Sigmoid colon (tissue), 7 donors: ENCODE measurements around the gene KRTAP12-4. TPM values are rescaled to one million over a fixed set of nuclear protein-coding genes. Genes with fewer than 3 reads are reported as not detected.
"Not testable (repeated sequence)": the region's sequence is repeated elsewhere in the genome, so short reads cannot be mapped to it uniquely, and the experiment has no call there.

Source experiments
- DNase-seq: peaks from one replicate; pipeline ENCODE4 v3.0.0-alpha.2; 2019
- H3K27ac ChIP-seq, 4 donors: fragments of 200-600 bp; sonication (generic); one replicate each; pipeline ENCODE4 v1.5.1; 2016 to 2019; ENCODE audit warnings: mild to moderate bottlenecking in 1 of 4
- H3K27me3 ChIP-seq, 3 donors: fragments of 200-600 bp; sonication (generic); one replicate each; pipeline ENCODE4 v1.5.1; 2019; ENCODE audit warnings: mild to moderate bottlenecking in 1 of 3
- H3K36me3 ChIP-seq, 4 donors: fragments of 200-600 bp; sonication (generic); one replicate each; pipeline ENCODE4 v1.5.1; 2016 to 2019
- H3K4me1 ChIP-seq, 4 donors: fragments of 200-600 bp; sonication (generic); one replicate each; pipeline ENCODE4 v1.5.1; 2017 to 2019
- H3K4me3 ChIP-seq, 4 donors: fragments of 200-600 bp; sonication (generic); one replicate each; pipeline ENCODE4 v1.5.1; 2017 to 2019; ENCODE audit warnings: mild to moderate bottlenecking in 2 of 4, moderate library complexity in 1 of 4
- H3K9me3 ChIP-seq, 4 donors: fragments of 200-600 bp in 3 of 4; sonication (generic) in 3 of 4; one replicate each; pipeline versions ENCODE4 v1.5.1 to v1.6.1; 2013 to 2019
- EP300 ChIP-seq, 4 donors: sonication (generic); formaldehyde crosslinking; IDR thresholded peaks; one replicate each; pipeline ENCODE4 v1.6.1; 2017; ENCODE audit warnings: antibody characterized with exemption in 4 of 4
- POLR2A ChIP-seq, 2 donors: fragments of 450-650 bp; IDR thresholded peaks; one replicate each; pipeline ENCODE4 v1.6.1; 2016; ENCODE audit warnings: antibody characterized with exemption in 2 of 2, mild to moderate bottlenecking in 2 of 2, moderate library complexity in 2 of 2
- POLR2AphosphoS5 ChIP-seq, 4 donors: sonication (generic); formaldehyde crosslinking; IDR thresholded peaks; one replicate each; pipeline ENCODE4 v1.6.1; 2017; ENCODE audit warnings: antibody characterized with exemption in 4 of 4
- WGBS, 2 donors: extraction: QIAGEN DNeasy Blood & Tissue Kit; methylation state at CpG; one replicate each; pipeline ENCODE4 v1.1.7; 2013; 5-methylcytosine and 5-hydroxymethylcytosine counted together
- intact Hi-C: fragments of 100-400 bp; cut with DNase I; formaldehyde crosslinking; loops from one replicate; pipeline ENCODE4 v1.15.1; 2023
- polyA plus RNA-seq, 3 donors: library from polyadenylated mRNA; stranded (reverse); fragments of 200-250 nt; gene quantifications; one replicate each; pipeline ENCODE4 v1.2.3, GENCODE V29; 2013
- total RNA-seq, 4 donors: library from RNA; depleted of rRNA; stranded (reverse); fragments of >200 nt; gene quantifications; one replicate each; pipeline ENCODE4 v1.1.0, GENCODE V29; 2016
- TF ChIP-seq, protein P1 (sequence below), 4 experiments: fragments of 450-650 bp in 3 of 4; fragments of 200-600 bp in 1 of 4; IDR thresholded peaks; one replicate each; pipeline ENCODE4 v1.5.1; 2016 to 2019; ENCODE audit warnings: antibody characterized with exemption in 4 of 4, mild to moderate bottlenecking in 3 of 4, moderate library complexity in 2 of 4
- donor health status: healthy with polysubstance abuse.
- donor health status: Bipolar disorder and iron deficiency.
- donor health status: healthy.

The KRTAP12-4 gene
- total and polyA plus RNA-seq, 7 donors, result not detected

DNA sequence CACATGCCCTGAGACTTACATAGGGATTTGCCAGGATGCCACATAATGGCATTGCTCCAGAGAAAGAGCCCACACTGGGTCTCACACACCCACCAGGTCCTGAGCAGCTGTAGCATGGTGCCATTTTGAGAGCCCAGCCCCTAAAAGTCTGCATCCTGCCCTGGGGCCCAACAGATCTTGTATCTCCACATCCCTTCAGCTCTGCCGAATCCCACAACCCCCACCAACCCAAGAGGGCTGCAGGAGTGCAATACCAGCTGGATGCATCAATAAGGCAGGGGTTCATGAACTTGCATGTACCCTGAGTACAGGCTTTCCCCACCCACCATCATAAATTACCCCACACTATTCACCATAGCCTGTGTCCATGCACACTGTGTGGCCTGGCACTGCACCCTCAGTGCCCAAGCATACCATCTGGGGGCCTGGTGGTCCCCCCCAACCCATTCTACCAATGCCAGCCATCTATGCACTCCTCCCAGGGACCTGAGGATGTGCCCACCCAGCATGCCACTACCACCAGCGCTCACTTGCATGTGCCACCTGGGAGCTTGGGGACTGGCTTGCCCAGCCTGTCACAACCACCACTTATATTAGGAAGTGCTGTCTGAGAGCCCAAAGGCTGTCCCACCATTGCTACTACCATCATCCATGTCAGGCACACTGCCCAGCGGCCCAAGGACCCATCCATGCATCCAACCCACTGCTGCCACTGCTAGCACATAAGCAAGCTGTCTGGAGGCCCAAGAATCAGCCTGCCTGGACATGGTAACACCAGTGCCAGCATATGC is 16.4 kb upstream of the KRTAP12-4 start:
- Histone ChIP-seq H3K4me3 (no peak overlapping the region), H3K4me1 (no peaks in the 10 kb centered on the region), H3K27ac (no peak overlapping the region), H3K27me3 (peaks cover 0 to 5% (median 0%) of the 10 kb centered on the region in 3 donors), H3K9me3 (peaks cover 0 to 13% (median 0%) of the 10 kb centered on the region in 4 donors), H3K36me3 (no peaks in the 10 kb centered on the region)
- DNase-seq, result no peak
- TF ChIP-seq EP300 (IDR thresholded peaks at IDR 0.05) (no peak), POLR2A (IDR thresholded peaks at IDR 0.05) (no peak), POLR2AphosphoS5 (IDR thresholded peaks at IDR 0.05) (no peak)
- TF ChIP-seq, protein P1, sequence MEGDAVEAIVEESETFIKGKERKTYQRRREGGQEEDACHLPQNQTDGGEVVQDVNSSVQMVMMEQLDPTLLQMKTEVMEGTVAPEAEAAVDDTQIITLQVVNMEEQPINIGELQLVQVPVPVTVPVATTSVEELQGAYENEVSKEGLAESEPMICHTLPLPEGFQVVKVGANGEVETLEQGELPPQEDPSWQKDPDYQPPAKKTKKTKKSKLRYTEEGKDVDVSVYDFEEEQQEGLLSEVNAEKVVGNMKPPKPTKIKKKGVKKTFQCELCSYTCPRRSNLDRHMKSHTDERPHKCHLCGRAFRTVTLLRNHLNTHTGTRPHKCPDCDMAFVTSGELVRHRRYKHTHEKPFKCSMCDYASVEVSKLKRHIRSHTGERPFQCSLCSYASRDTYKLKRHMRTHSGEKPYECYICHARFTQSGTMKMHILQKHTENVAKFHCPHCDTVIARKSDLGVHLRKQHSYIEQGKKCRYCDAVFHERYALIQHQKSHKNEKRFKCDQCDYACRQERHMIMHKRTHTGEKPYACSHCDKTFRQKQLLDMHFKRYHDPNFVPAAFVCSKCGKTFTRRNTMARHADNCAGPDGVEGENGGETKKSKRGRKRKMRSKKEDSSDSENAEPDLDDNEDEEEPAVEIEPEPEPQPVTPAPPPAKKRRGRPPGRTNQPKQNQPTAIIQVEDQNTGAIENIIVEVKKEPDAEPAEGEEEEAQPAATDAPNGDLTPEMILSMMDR (IDR thresholded peaks at IDR 0.05), result no peak
- WGBS, 2 donors, result 69 to 82% methylated on average over 3 of the region's 3 CpGs
- intact Hi-C loops, result no loop called here

DNA sequence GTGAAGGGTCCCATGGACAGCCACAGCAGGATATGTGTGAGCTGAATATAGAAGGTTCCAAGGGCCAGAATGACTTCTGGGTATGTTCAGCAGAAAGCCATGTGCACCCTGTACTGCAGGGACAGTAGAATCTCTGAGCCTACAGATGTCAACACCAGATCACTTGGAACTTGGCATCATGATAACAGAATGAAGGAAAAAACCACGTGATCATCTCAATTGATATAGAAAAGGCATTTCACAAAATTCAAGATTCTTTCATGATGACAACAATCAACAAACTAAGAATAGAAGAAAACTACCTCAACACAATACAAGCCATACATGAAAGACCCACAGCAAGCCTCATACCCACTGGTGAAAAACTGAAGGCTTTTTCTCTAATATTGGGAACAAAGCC is 13.2 kb upstream of the KRTAP12-4 start:
- 69 to 86% methylated on average over 1 of the region's 1 CpG for whole genome bisulfite sequencing, 2 donors
- Histone ChIP-seq H3K4me1 (no peaks in the 10 kb centered on the region), H3K9me3 (peaks cover 0 to 9% (median 0%) of the 10 kb centered on the region in 4 donors), H3K4me3 (no peak overlapping the region), H3K27ac (no peak overlapping the region), H3K27me3 (peaks cover 0 to 5% (median 0%) of the 10 kb centered on the region in 3 donors), H3K36me3 (no peaks in the 10 kb centered on the region)
- DNase-seq, result no peak
- intact Hi-C loops, result no loop called here
- TF ChIP-seq POLR2AphosphoS5 (IDR thresholded peaks at IDR 0.05) (no peak), EP300 (IDR thresholded peaks at IDR 0.05) (no peak), POLR2A (IDR thresholded peaks at IDR 0.05) (no peak)
- TF ChIP-seq, protein P1 (IDR thresholded peaks at IDR 0.05), result no peak

DNA sequence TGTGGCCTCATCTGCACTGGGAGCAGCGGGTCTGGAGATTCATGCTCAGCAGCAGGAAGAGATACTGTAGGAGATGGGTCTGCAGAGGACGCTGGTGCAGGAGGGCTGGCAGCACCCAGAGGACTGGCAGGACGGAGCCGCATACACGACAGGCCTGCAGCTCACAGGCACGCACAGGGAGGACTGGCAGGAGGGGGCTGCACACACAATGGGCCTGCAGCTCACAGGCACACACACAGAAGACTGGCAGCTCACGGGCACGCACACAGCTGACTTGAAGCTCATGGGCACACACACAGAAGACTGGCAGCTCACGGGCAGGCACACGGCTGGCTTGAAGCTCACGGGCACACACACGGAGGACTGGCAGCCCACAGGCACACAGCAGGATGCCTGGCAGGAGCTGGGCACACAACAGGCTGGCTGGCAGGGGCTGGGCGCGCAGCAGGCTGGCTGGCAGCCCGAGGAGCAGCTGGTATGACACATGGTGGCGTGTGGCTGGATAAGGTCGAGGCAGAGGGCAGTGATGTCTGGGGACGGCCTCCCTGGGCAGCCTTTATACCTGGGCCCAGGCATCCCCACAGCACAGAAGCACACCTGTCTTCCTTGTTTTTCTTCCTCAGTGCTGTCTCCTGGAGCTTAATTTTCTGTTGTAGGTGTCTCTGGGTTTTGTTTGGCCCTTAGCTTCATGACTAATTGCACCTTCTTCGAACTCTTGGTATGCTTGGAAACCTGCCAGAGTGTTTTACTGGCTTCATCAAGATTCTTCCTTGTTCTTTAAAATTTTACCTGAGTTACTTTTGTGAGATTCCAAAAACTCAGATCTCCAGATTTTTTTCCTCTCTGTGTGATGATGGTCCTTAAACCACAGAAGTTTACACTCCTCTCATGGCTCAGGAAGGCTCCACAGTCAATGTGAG is 12.2 kb upstream of the KRTAP12-4 start, which contains the start of gene KRTAP12-2:
Gene KRTAP12-2 (minus strand): TSS at position 527 of the 920 bp plus-strand sequence. CDS start 41 bp downstream, at position 486.
- H3K27me3 ChIP-seq, result peaks cover 0 to 5% (median 0%) of the 10 kb centered on the region in 3 donors
- peaks cover 0 to 6% (median 0%) of the 10 kb centered on the region in 4 donors for H3K9me3 ChIP-seq
- no peak within 1 kb of the TSS for H3K4me3 ChIP-seq
- H3K36me3 ChIP-seq, result no peaks in the 10 kb centered on the region
- TF ChIP-seq POLR2A (IDR thresholded peaks at IDR 0.05), result no peak
- TF ChIP-seq EP300 (IDR thresholded peaks at IDR 0.05), result no peak
- TF ChIP-seq POLR2AphosphoS5 (IDR thresholded peaks at IDR 0.05), result no peak
- TF ChIP-seq, protein P1 (IDR thresholded peaks at IDR 0.05), result no peak
- DNase-seq, result no peak
- WGBS, 2 donors, result 49 to 74% methylated on average over 19 of the region's 19 CpGs
- no peaks in the 10 kb centered on the region for H3K4me1 ChIP-seq
- H3K27ac ChIP-seq, result no peak within 1 kb of the TSS
- intact Hi-C loops, result no loop called here

DNA sequence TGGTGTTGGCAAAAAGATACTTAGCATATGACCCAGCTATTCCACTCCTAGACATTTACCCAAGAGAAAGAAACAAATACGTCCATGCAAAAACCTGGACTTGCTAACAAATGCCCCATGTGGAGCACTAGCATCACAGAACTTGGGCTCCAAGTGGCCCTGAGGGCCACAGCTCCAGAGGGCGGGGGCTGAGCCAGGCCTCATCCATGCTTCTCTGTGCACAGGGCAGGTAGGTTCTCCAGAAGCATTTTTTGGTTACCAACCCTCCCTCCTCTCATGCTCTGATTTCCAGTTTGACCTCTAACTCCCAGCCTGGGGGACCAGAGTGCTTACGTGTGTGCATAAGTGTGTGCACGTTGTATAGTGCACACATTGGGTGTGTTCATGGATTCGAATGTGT is 10.2 kb upstream of the KRTAP12-4 start:
- 88 to 89% methylated on average over 5 of the region's 5 CpGs for WGBS, 2 donors
- Histone ChIP-seq H3K27ac (no peak overlapping the region), H3K9me3 (no peaks in the 10 kb centered on the region), H3K36me3 (no peaks in the 10 kb centered on the region), H3K27me3 (no peaks in the 10 kb centered on the region), H3K4me1 (no peaks in the 10 kb centered on the region), H3K4me3 (no peak overlapping the region)
- no peak for DNase-seq
- intact Hi-C loops, result no loop called here
- TF ChIP-seq POLR2A (IDR thresholded peaks at IDR 0.05) (no peak), EP300 (IDR thresholded peaks at IDR 0.05) (no peak), POLR2AphosphoS5 (IDR thresholded peaks at IDR 0.05) (no peak)
- TF ChIP-seq, protein P1 (IDR thresholded peaks at IDR 0.05), result no peak

DNA sequence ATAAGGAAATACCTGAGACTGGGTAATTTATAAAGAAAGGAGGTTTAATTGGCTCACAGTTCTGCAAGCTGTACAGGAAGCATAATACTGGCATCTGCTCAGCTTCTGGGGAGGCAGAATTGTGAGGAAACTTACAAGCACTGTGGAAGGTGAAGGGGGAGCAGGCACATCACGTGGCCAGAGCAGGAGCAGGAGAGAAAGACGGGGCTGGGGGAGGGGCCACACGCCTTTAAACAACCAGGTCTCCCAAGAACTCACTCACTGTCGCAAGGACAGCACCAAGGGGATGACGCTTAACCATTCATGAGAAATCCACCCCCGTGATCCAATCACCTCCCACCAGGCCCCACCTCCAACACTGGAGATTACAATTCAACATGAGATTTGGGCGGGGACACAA is 7.1 kb upstream of the KRTAP12-4 start:
- H3K4me1 ChIP-seq, H3K4me3 ChIP-seq, H3K36me3 ChIP-seq, H3K27ac ChIP-seq, H3K9me3 ChIP-seq, intact Hi-C loops, DNase-seq: not testable (repeated sequence)
- 52 to 59% methylated on average over 7 of the region's 7 CpGs for WGBS, 2 donors
- H3K27me3 ChIP-seq, result peaks cover 0 to 22% (median 5%) of the 10 kb centered on the region in 3 donors
